ENCODE data around the gene SCFD1. TPM values are rescaled to one million over a fixed set of nuclear protein-coding genes. Genes with fewer than 3 reads are reported as not detected.

Gene SCFD1
- total RNA-seq, 1 donor from 2014 or later = 103 TPM

DNA sequence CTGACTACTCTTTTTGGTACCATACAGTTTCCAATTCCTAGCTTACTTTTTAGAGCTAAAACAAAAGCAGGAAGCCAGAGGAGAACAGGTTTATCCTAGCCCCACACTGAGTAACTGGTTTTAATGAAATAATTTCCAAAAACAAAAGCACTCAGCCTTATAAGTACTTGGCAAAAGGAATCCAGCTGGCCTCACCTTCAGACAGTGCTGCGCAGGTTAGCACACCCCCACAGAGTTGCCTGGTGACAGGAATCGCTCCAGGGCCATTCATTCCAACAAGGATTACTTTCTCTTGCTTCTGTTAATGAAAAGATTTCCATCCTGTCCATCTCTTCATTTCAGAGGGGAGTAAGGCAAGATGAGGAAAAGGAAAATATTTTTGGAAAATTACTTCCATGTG, 84.6 kb downstream of the SCFD1 start:
- Mint-ChIP-seq H3K9me3 (no peaks in the 10 kb centered on the region), H3K4me1 (no peaks in the 10 kb centered on the region), H3K27me3 (ENCODE audit: low read depth) (no peaks in the 10 kb centered on the region), H3K4me3 (no peak overlapping the region), H3K36me3 (peaks cover 19% of the 10 kb centered on the region), H3K27ac (no peak overlapping the region)
- DNase-seq (ENCODE audit: low spot score in 2 of 2, unreplicated experiment in 2 of 2) = no peak
- TF ChIP-seq, protein P1, sequence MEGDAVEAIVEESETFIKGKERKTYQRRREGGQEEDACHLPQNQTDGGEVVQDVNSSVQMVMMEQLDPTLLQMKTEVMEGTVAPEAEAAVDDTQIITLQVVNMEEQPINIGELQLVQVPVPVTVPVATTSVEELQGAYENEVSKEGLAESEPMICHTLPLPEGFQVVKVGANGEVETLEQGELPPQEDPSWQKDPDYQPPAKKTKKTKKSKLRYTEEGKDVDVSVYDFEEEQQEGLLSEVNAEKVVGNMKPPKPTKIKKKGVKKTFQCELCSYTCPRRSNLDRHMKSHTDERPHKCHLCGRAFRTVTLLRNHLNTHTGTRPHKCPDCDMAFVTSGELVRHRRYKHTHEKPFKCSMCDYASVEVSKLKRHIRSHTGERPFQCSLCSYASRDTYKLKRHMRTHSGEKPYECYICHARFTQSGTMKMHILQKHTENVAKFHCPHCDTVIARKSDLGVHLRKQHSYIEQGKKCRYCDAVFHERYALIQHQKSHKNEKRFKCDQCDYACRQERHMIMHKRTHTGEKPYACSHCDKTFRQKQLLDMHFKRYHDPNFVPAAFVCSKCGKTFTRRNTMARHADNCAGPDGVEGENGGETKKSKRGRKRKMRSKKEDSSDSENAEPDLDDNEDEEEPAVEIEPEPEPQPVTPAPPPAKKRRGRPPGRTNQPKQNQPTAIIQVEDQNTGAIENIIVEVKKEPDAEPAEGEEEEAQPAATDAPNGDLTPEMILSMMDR (IDR thresholded peaks at IDR 0.05; ENCODE audit: unreplicated experiment) = no peak

DNA sequence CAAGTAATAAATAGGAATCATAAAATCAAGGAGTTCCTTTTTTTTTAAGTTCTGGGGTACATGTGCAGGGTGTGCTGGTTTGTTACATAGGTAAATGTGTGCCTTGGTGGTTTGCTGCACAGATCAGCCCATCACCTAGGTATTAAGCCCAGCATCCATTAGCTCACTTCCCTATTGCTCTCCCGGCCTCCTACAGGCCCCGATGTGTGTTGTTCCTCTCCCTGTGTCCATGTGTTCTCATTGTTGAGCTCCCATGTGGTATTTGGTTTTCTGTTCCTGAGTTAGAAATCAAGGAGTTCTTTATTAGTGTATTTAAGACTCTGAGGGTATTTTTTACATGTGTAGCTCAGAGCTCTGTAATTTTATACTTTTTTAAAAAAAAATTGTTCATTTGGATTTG, 86.0 kb downstream of the SCFD1 start:
- H3K4me1 Mint-ChIP-seq = no peaks in the 10 kb centered on the region

DNA sequence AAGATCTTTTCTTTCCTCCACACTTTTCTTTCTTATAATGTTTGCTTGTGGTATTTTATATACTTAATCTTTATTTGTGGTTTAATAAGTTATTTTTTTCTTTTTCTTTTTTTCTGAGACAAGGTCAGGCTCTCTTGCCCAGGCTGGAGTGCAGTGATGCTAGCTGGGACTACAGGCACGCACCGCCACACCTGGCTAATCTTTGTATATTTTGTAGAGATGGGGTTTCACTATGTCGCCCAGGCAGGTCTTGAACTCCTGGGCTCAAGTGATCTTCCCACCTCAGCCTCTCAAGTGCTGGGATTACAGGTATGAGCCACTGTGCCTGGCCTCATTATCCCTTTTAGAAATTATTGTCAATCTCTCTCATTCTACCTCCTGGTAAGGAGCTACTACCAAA, 87.1 kb downstream of the SCFD1 start:
- no peaks in the 10 kb centered on the region for H3K9me3 Mint-ChIP-seq
- no peak overlapping the region for H3K27ac Mint-ChIP-seq
- H3K4me3 Mint-ChIP-seq = no peak overlapping the region
- no peak for DNase-seq (ENCODE audit: low spot score in 2 of 2, unreplicated experiment in 2 of 2)
- H3K36me3 Mint-ChIP-seq = peaks cover 19% of the 10 kb centered on the region
- no peaks in the 10 kb centered on the region for H3K27me3 Mint-ChIP-seq (ENCODE audit: low read depth)
- TF ChIP-seq, protein P1 (IDR thresholded peaks at IDR 0.05; ENCODE audit: unreplicated experiment) = no peak
- no peaks in the 10 kb centered on the region for H3K4me1 Mint-ChIP-seq

More for the DNA sequence above, 86.0 kb downstream of the SCFD1 start:
- no peak for DNase-seq (ENCODE audit: low spot score in 2 of 2, unreplicated experiment in 2 of 2)
- Mint-ChIP-seq H3K36me3 (peaks cover 18% of the 10 kb centered on the region), H3K4me3 (no peak overlapping the region), H3K9me3 (no peaks in the 10 kb centered on the region), H3K27me3 (ENCODE audit: low read depth) (no peaks in the 10 kb centered on the region), H3K27ac (no peak overlapping the region)
- TF ChIP-seq, protein P1 (IDR thresholded peaks at IDR 0.05; ENCODE audit: unreplicated experiment) = no peak

DNA sequence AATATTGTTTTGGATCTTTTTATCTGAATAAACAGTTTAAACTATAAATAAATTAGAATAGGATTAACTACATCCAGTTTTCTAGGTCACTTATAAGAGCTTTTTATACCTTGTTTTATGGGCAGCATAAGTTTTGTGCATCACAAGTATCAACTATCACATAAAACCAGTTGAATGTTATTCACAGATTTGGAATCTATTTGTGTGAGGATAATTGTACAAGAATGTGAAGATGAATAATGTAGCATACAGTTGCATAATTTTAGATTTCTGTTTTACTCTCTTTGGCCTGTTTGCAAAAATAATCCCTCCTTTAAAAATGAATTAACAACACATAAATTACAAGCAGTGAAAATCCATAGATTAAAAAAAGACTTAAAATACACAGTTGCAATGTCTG, 88.8 kb downstream of the SCFD1 start:
- TF ChIP-seq, protein P1 (IDR thresholded peaks at IDR 0.05; ENCODE audit: unreplicated experiment) = no peak
- no peak overlapping the region for H3K27ac Mint-ChIP-seq
- DNase-seq (ENCODE audit: low spot score in 2 of 2, unreplicated experiment in 2 of 2) = no peak
- H3K36me3 Mint-ChIP-seq = peaks cover 14% of the 10 kb centered on the region
- no peak overlapping the region for H3K4me3 Mint-ChIP-seq
- H3K9me3 Mint-ChIP-seq = no peaks in the 10 kb centered on the region
- no peaks in the 10 kb centered on the region for H3K27me3 Mint-ChIP-seq (ENCODE audit: low read depth)
- H3K4me1 Mint-ChIP-seq = no peaks in the 10 kb centered on the region

DNA sequence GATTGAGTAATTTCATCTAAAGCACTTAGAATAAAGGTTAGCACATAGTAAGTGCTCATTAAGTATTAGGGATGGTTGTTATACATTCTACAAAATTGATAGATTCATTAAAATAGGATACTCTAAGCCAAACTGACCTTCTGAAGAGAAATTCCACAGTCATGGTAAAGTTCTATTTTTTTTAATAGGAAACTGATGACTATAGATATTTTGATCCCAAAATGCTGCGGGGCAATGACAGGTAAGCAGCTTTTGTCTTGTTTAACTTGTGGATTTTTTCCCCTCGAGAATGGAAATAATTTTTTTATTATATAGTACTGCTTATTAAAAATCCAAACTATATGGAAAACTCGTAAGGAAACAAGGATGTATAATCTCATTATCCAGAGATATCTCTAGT, 97.0 kb downstream of the SCFD1 start:
- TF ChIP-seq, protein P1 (IDR thresholded peaks at IDR 0.05; ENCODE audit: unreplicated experiment) = no peak
- Mint-ChIP-seq H3K27ac (no peak overlapping the region), H3K4me3 (no peak overlapping the region), H3K36me3 (peaks cover 29% of the 10 kb centered on the region), H3K4me1 (no peaks in the 10 kb centered on the region), H3K27me3 (ENCODE audit: low read depth) (no peaks in the 10 kb centered on the region), H3K9me3 (peaks cover 5% of the 10 kb centered on the region)
- DNase-seq (ENCODE audit: low spot score in 2 of 2, unreplicated experiment in 2 of 2) = no peak

DNA sequence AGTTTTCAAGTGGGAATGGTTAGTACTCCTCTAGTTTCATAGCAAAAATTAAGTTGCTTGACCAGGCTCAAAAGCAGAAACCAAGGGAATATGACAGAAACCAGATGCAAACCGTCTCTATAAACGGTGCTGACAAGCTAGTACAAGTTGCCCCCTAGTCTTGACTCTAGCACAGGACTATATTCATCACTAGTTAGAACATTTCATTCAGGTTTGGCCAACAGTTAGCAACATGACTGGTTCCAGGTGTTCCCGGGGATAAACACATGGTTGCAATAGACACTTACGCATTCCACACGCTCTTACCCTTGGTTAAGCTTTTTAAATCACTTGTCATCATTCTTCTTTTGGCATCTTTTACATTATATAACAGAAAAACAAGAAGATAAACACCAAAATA, 103.6 kb downstream of the SCFD1 start:
- no peak for DNase-seq (ENCODE audit: low spot score in 2 of 2, unreplicated experiment in 2 of 2)
- peaks cover 5% of the 10 kb centered on the region for H3K9me3 Mint-ChIP-seq
- H3K4me1 Mint-ChIP-seq = no peaks in the 10 kb centered on the region
- no peaks in the 10 kb centered on the region for H3K27me3 Mint-ChIP-seq (ENCODE audit: low read depth)
- H3K27ac Mint-ChIP-seq = no peak overlapping the region
- TF ChIP-seq, protein P1 (IDR thresholded peaks at IDR 0.05; ENCODE audit: unreplicated experiment) = no peak
- peaks cover 66% of the 10 kb centered on the region for H3K36me3 Mint-ChIP-seq
- H3K4me3 Mint-ChIP-seq = no peak overlapping the region

Measured in mesothelial cell of epicardium (in vitro differentiated cells).